Mesenchymal stem cell (in vitro differentiated cells and primary cell): ENCODE data around the gene DCUN1D3.

Experiments used
- DNase-seq: peaks from one replicate; pipeline ENCODE4 v3.0.0-alpha.2; 2013
- H2AFZ ChIP-seq: one replicate; pipeline ENCODE4 v1.6.1; 2013; ENCODE audit warnings: low read depth, mild to moderate bottlenecking, control low read depth, inconsistent platforms, low read length, moderate library complexity
- H2AK5ac ChIP-seq: 2 replicates; pipeline ENCODE4 v1.6.1; 2013; ENCODE audit warnings: low read length, moderate library complexity, mild to moderate bottlenecking, inconsistent platforms; ENCODE audit not compliant: severe bottlenecking
- H2BK120ac ChIP-seq: one replicate; pipeline ENCODE4 v1.6.1; 2013; ENCODE audit warnings: low read depth, mild to moderate bottlenecking, inconsistent platforms, low read length, moderate library complexity
- H2BK12ac ChIP-seq, 2 experiments: one replicate each; pipeline ENCODE4 v1.6.1; 2013; ENCODE audit warnings: inconsistent platforms in 2 of 2, low read length in 2 of 2, mild to moderate bottlenecking in 2 of 2, moderate library complexity in 2 of 2, control low read depth in 1 of 2
- H2BK15ac ChIP-seq: one replicate; pipeline ENCODE4 v1.6.1; 2013; ENCODE audit warnings: mild to moderate bottlenecking, low read depth, inconsistent platforms; ENCODE audit not compliant: poor library complexity, severe bottlenecking
- H2BK5ac ChIP-seq: 2 replicates; pipeline ENCODE4 v1.6.1; 2013; ENCODE audit warnings: low read depth, mild to moderate bottlenecking, low read length, control low read depth, inconsistent platforms; ENCODE audit not compliant: poor library complexity, severe bottlenecking
- H3K14ac ChIP-seq, 2 experiments: one replicate each; pipeline ENCODE4 v1.6.1; 2013; ENCODE audit warnings: inconsistent platforms in 2 of 2, low read length in 2 of 2, control low read depth in 1 of 2, mild to moderate bottlenecking in 1 of 2, moderate library complexity in 1 of 2
- H3K18ac ChIP-seq, 2 experiments: one replicate each; pipeline ENCODE4 v1.6.1; 2013; ENCODE audit warnings: inconsistent platforms in 2 of 2, low read length in 2 of 2, control low read depth in 1 of 2, low read depth in 1 of 2, mild to moderate bottlenecking in 1 of 2
- H3K23ac ChIP-seq, 2 experiments: one replicate each; pipeline ENCODE4 v1.6.1; 2013; ENCODE audit warnings: inconsistent platforms in 2 of 2, low read length in 2 of 2, mild to moderate bottlenecking in 2 of 2, moderate library complexity in 2 of 2, control low read depth in 1 of 2
- H3K27ac ChIP-seq: 2 replicates; pipeline ENCODE4 v1.5.1; 2013; ENCODE audit warnings: mild to moderate bottlenecking, moderate library complexity, low read length, control low read depth, inconsistent platforms; ENCODE audit not compliant: poor library complexity, severe bottlenecking
- H3K27me3 ChIP-seq, 2 experiments: 2 replicates each; pipeline versions ENCODE4 v1.6.1 to v1.7.0; 2013; ENCODE audit warnings: low read length in 2 of 2, mild to moderate bottlenecking in 2 of 2, moderate library complexity in 2 of 2, control low read depth in 1 of 2, inconsistent platforms in 1 of 2; ENCODE audit not compliant: control insufficient read depth in 1 of 2, insufficient read depth in 1 of 2
- H3K36me3 ChIP-seq, 2 experiments: 2 replicates each; pipeline versions ENCODE4 v1.6.1 to v1.7.0; 2013; ENCODE audit warnings: low read length in 2 of 2, control low read depth in 1 of 2, inconsistent platforms in 1 of 2, low read depth in 1 of 2, mild to moderate bottlenecking in 1 of 2; ENCODE audit not compliant: insufficient read depth in 2 of 2, control insufficient read depth in 1 of 2
- H3K4ac ChIP-seq, 2 experiments: one replicate each; pipeline ENCODE4 v1.6.1; 2013; ENCODE audit warnings: inconsistent platforms in 2 of 2, low read length in 2 of 2, mild to moderate bottlenecking in 2 of 2, moderate library complexity in 2 of 2, control low read depth in 1 of 2, low read depth in 1 of 2
- H3K4me1 ChIP-seq: 2 replicates; pipeline ENCODE4 v1.6.1; 2013; ENCODE audit warnings: low read depth, low read length, control low read depth; ENCODE audit not compliant: control insufficient read depth, insufficient read depth
- H3K4me2 ChIP-seq: 2 replicates; pipeline ENCODE4 v1.6.1; 2013; ENCODE audit warnings: low read length, mild to moderate bottlenecking, inconsistent platforms; ENCODE audit not compliant: poor library complexity, severe bottlenecking
- H3K4me3 ChIP-seq, 2 experiments: 2 replicates each; pipeline versions ENCODE4 v1.5.1 to v1.7.0; 2013; ENCODE audit warnings: low read length in 2 of 2, mild to moderate bottlenecking in 2 of 2, control low read depth in 1 of 2, low read depth in 1 of 2; ENCODE audit not compliant: insufficient read depth in 1 of 2
- H3K79me1 ChIP-seq: replicated peaks from 2 replicates; pipeline ENCODE4 v1.6.1; 2013; ENCODE audit warnings: mild to moderate bottlenecking, control low read depth, low read length, inconsistent platforms; ENCODE audit not compliant: poor library complexity, severe bottlenecking
- H3K9ac ChIP-seq: 2 replicates; pipeline ENCODE4 v1.7.0; 2013; ENCODE audit warnings: mild to moderate bottlenecking, low read length, moderate library complexity
- H3K9me3 ChIP-seq: 2 replicates; pipeline ENCODE4 v1.7.0; 2013; ENCODE audit warnings: mild to moderate bottlenecking, low read length; ENCODE audit not compliant: control insufficient read depth
- H4K8ac ChIP-seq: one replicate; pipeline ENCODE4 v1.6.1; 2013; ENCODE audit warnings: inconsistent platforms, mild to moderate bottlenecking, low read length, moderate library complexity
- H4K91ac ChIP-seq: one replicate; pipeline ENCODE4 v1.6.1; 2013; ENCODE audit warnings: mild to moderate bottlenecking, low read length, inconsistent platforms
- WGBS: methylation state at CpG from one replicate; pipeline ENCODE4 v1.1.7; 2013; ENCODE audit warnings: mixed read lengths; 5-methylcytosine and 5-hydroxymethylcytosine counted together

Gene DCUN1D3

GRCh38 chr16:20847550-20847949, 52.6 kb downstream of the DCUN1D3 start:
- Histone ChIP-seq H3K79me1 (peaks cover 1% of the 10 kb centered on the region), H2BK120ac (no peak overlapping the region), H2BK5ac (no peak overlapping the region), H3K4ac (no peak overlapping the region), H3K9ac (no peak overlapping the region), H3K27me3 (no peaks in the 10 kb centered on the region), H3K4me1 (peaks cover 4% of the 10 kb centered on the region), H2BK12ac (no peak overlapping the region), H3K36me3 (peaks cover 2 to 51% of the 10 kb centered on the region in 2 experiments), H3K4me3 (no peak overlapping the region), H2AFZ (no peak overlapping the region), H3K14ac (no peak overlapping the region), H2BK15ac (no peak overlapping the region), H3K23ac (no peak overlapping the region), H4K91ac (no peak overlapping the region), H3K9me3 (no peaks in the 10 kb centered on the region), H2AK5ac (no peak overlapping the region), H4K8ac (no peak overlapping the region), H3K27ac (no peak overlapping the region), H3K18ac (no peak overlapping the region), H3K4me2 (no peak overlapping the region)
- 100% methylated on average over 1 of the region's 2 CpGs for WGBS
- DNase-seq = no peak

- Histone ChIP-seq H4K8ac (no peak overlapping the region), H3K36me3 (peaks cover 2 to 51% of the 10 kb centered on the region in 2 experiments), H2BK15ac (no peak overlapping the region)
Observed at GRCh38 chr16:20846551-20846950, 53.6 kb downstream of the DCUN1D3 start.

GRCh38 chr16:20846030-20846429, 54.1 kb downstream of the DCUN1D3 start:
- Histone ChIP-seq H3K18ac (no peak overlapping the region), H3K79me1 (peaks cover under 1% of the 10 kb centered on the region), H3K4me3 (no peak overlapping the region), H3K27ac (no peak overlapping the region), H2BK120ac (no peak overlapping the region), H4K8ac (no peak overlapping the region), H3K36me3 (peaks cover 2 to 51% of the 10 kb centered on the region in 2 experiments), H2BK5ac (no peak overlapping the region), H2BK15ac (no peak overlapping the region), H2AFZ (no peak overlapping the region), H3K4ac (no peak overlapping the region), H4K91ac (no peak overlapping the region), H3K4me2 (no peak overlapping the region), H3K9me3 (no peaks in the 10 kb centered on the region), H3K9ac (no peak overlapping the region), H3K4me1 (peaks cover 2% of the 10 kb centered on the region), H3K14ac (no peak overlapping the region), H3K27me3 (no peaks in the 10 kb centered on the region), H3K23ac (no peak overlapping the region), H2BK12ac (no peak overlapping the region), H2AK5ac (no peak overlapping the region)
- DNase-seq = no peak
- WGBS = 98% methylated on average over 6 of the region's 6 CpGs

More at GRCh38 chr16:20846551-20846950, 53.6 kb downstream of the DCUN1D3 start:
- no peak overlapping the region for H3K18ac ChIP-seq
- no peak for DNase-seq
- no peak overlapping the region for H3K4ac ChIP-seq
- H2BK12ac ChIP-seq = no peak overlapping the region
- no peak overlapping the region for H2AFZ ChIP-seq
- no peak overlapping the region for H3K4me2 ChIP-seq
- H4K91ac ChIP-seq = no peak overlapping the region
- no peaks in the 10 kb centered on the region for H3K9me3 ChIP-seq
- no peak overlapping the region for H3K14ac ChIP-seq
- H3K4me3 ChIP-seq = no peak overlapping the region
- H2AK5ac ChIP-seq = no peak overlapping the region
- no peaks in the 10 kb centered on the region for H3K27me3 ChIP-seq
- H3K79me1 ChIP-seq = peaks cover 1% of the 10 kb centered on the region
- H3K4me1 ChIP-seq = peaks cover 3% of the 10 kb centered on the region
- no peak overlapping the region for H2BK120ac ChIP-seq
- H3K27ac ChIP-seq = no peak overlapping the region
- H2BK5ac ChIP-seq = no peak overlapping the region
- H3K9ac ChIP-seq = no peak overlapping the region
- no peak overlapping the region for H3K23ac ChIP-seq

GRCh38 chr16:20844588-20844987, 55.6 kb downstream of the DCUN1D3 start:
- no peak overlapping the region for H3K18ac ChIP-seq
- no peaks in the 10 kb centered on the region for H3K79me1 ChIP-seq
- H2BK12ac ChIP-seq = no peak overlapping the region
- no peak overlapping the region for H2AFZ ChIP-seq
- H2AK5ac ChIP-seq = no peak overlapping the region
- no peak overlapping the region for H3K4ac ChIP-seq
- H2BK15ac ChIP-seq = no peak overlapping the region
- no peaks in the 10 kb centered on the region for H3K9me3 ChIP-seq
- DNase-seq = no peak
- WGBS = 91% methylated on average over 3 of the region's 3 CpGs
- H3K27me3 ChIP-seq = no peaks in the 10 kb centered on the region
- no peak overlapping the region for H4K91ac ChIP-seq
- H4K8ac ChIP-seq = no peak overlapping the region
- no peak overlapping the region for H3K27ac ChIP-seq
- no peak overlapping the region for H3K4me3 ChIP-seq
- H3K23ac ChIP-seq = no peak overlapping the region
- H3K36me3 ChIP-seq = peaks cover 2 to 54% of the 10 kb centered on the region in 2 experiments
- H3K4me2 ChIP-seq = no peak overlapping the region
- H3K4me1 ChIP-seq = no peaks in the 10 kb centered on the region
- H3K14ac ChIP-seq = no peak overlapping the region
- H2BK5ac ChIP-seq = no peak overlapping the region
- no peak overlapping the region for H3K9ac ChIP-seq
- H2BK120ac ChIP-seq = no peak overlapping the region
